GM10266 (cell line): Measurements from ENCODE around the gene SP3.

Experiments used
- DNase-seq: peaks from one replicate; pipeline ENCODE4 v3.0.0; 2012; ENCODE audit errors: extremely low spot score
- CTCF ChIP-seq: IDR thresholded peaks from 2 replicates; pipeline ENCODE4 v1.5.1; 2012; ENCODE audit warnings: mild to moderate bottlenecking, low read depth; ENCODE audit not compliant: control insufficient read depth, insufficient read depth; ENCODE audit errors: missing control alignments

Gene SP3

GRCh38 chr2:173869244-173870229 lies 95.6 kb downstream of the SP3 start:
- DNase-seq, result no peak
- no peak for TF ChIP-seq CTCF

GRCh38 chr2:173868406-173868805 lies 96.8 kb downstream of the SP3 start:
- no peak for DNase-seq
- no peak for TF ChIP-seq CTCF

- no peak for TF ChIP-seq CTCF
- no peak for DNase-seq
Measured at GRCh38 chr2:173866874-173867618, 98.1 kb downstream of the SP3 start.

GRCh38 chr2:173865971-173866873 lies 99.0 kb downstream of the SP3 start:
- TF ChIP-seq CTCF, result no peak
- no peak for DNase-seq

- no peak for DNase-seq
- TF ChIP-seq CTCF, result no peak
Measured at GRCh38 chr2:173862612-173863217, 102.5 kb downstream of the SP3 start.

GRCh38 chr2:173860566-173860965 lies 104.6 kb downstream of the SP3 start:
- no peak for DNase-seq
- TF ChIP-seq CTCF, result no peak
